ENCODE results near the gene NKD1.

NKD1 gene

GRCh38 chr16:50624449-50624970 lies 76.3 kb downstream of the NKD1 start:
- H3K27me3 Mint-ChIP-seq = peaks cover 1% of the 10 kb centered on the region
- H3K36me3 Mint-ChIP-seq = no peaks in the 10 kb centered on the region
- ATAC-seq (ENCODE audit: low read depth) (no peak), DNase-seq (ENCODE audit: low spot score in 2 of 2) (no peak)
- H3K9me3 Mint-ChIP-seq = no peaks in the 10 kb centered on the region
- peaks cover 12% of the 10 kb centered on the region for H3K4me1 Mint-ChIP-seq
- H3K27ac Mint-ChIP-seq = no peak overlapping the region
- no peak overlapping the region for H3K4me3 Mint-ChIP-seq

DNA sequence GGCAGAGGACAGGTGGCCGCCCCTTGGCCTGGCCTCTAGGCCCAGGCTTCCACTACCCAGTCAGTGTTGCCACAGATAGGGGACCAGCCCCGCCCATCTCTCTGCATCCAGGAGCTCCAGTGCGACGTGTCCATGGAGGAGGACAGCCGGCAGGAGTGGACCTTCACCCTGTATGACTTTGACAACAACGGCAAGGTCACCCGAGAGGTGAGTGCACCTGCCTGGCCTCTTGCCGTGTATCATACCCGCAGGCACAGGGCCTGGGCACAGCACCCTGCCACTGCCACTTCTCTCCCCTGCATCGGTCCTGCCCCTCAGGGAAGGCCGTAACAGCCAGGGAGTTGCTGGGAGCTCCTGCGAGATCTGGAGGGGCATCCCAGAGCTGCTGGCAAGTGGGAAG lies 77.2 kb downstream of the NKD1 start:
- peaks cover 12% of the 10 kb centered on the region for H3K4me1 Mint-ChIP-seq
- H3K9me3 Mint-ChIP-seq = no peaks in the 10 kb centered on the region
- peaks cover 1% of the 10 kb centered on the region for H3K27me3 Mint-ChIP-seq
- no peak for ATAC-seq (ENCODE audit: low read depth)
- no peaks in the 10 kb centered on the region for H3K36me3 Mint-ChIP-seq
- H3K27ac Mint-ChIP-seq = no peak overlapping the region
- no peak overlapping the region for H3K4me3 Mint-ChIP-seq
- DNase-seq (ENCODE audit: low spot score in 2 of 2) = no peak

DNA sequence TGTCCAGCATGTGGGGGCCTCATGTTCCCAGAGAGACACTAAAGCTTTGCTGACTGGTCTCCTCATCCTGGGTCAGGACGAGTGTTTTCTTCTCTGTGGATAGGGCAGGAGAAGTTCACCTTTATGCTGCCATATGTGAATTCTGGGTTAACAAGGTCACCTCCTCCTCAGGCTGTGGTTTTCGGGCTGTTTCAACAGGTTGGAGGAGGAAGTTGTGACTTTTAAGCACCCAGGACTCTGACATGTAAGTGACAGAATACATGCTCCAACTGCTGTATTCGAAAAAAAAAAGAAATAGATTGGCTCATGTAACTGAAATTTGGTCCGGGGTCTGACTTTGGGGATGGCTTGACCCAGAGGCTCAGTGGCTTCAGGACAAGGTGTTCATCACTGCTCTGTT lies 78.7 kb downstream of the NKD1 start:
- H3K27me3 Mint-ChIP-seq = peaks cover 3% of the 10 kb centered on the region
- peak overlapping the region; percentile 65 for H3K27ac Mint-ChIP-seq
- H3K9me3 Mint-ChIP-seq = no peaks in the 10 kb centered on the region
- H3K4me1 Mint-ChIP-seq = peaks cover 12% of the 10 kb centered on the region
- no peaks in the 10 kb centered on the region for H3K36me3 Mint-ChIP-seq
- DNase-seq (ENCODE audit: low spot score in 2 of 2) (no peak), ATAC-seq (ENCODE audit: low read depth) (peak; percentile 36)
- no peak overlapping the region for H3K4me3 Mint-ChIP-seq

DNA sequence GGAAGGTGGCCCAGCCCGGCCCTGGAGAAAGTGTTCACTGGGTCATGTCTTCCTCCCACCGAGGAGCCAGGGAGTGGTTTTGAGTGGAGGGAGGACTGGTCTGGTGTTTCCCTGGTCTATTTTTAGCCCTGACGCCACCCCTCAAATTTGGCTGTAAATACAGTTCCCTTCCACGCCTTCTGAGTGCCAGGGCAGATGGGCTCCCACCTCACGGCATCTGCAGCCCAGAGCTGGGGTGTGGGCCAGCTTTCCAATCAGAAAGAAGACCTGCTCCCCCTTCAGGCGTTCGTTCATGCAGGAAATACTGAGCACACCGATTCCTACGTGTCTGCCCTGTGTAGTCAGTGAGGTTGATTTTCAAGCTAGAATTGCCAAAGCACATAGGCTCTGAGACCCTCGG lies 79.2 kb downstream of the NKD1 start:
- Mint-ChIP-seq H3K27me3 (peaks cover 3% of the 10 kb centered on the region), H3K27ac (peak overlapping the region; percentile 65), H3K36me3 (no peaks in the 10 kb centered on the region), H3K4me3 (peak overlapping the region; percentile 65), H3K9me3 (no peaks in the 10 kb centered on the region), H3K4me1 (peaks cover 12% of the 10 kb centered on the region)
- ATAC-seq (ENCODE audit: low read depth) = peak; percentile 79
- peak; percentile 9 to 22 for DNase-seq (ENCODE audit: low spot score in 2 of 2)

- H3K36me3 Mint-ChIP-seq = no peaks in the 10 kb centered on the region
- H3K9me3 Mint-ChIP-seq = no peaks in the 10 kb centered on the region
- DNase-seq (ENCODE audit: low spot score in 2 of 2) (no peak), ATAC-seq (ENCODE audit: low read depth) (no peak)
- H3K4me3 Mint-ChIP-seq = no peak overlapping the region
- peaks cover 12% of the 10 kb centered on the region for H3K4me1 Mint-ChIP-seq
- no peak overlapping the region for H3K27ac Mint-ChIP-seq
- peaks cover 3% of the 10 kb centered on the region for H3K27me3 Mint-ChIP-seq
Observed at GRCh38 chr16:50628156-50628802, 80.1 kb downstream of the NKD1 start.

GRCh38 chr16:50629334-50629733 lies 81.1 kb downstream of the NKD1 start:
- ATAC-seq (ENCODE audit: low read depth) (no peak), DNase-seq (ENCODE audit: low spot score in 2 of 2) (no peak)
- H3K4me3 Mint-ChIP-seq = no peak overlapping the region
- H3K9me3 Mint-ChIP-seq = no peaks in the 10 kb centered on the region
- no peaks in the 10 kb centered on the region for H3K36me3 Mint-ChIP-seq
- H3K27me3 Mint-ChIP-seq = peaks cover 4% of the 10 kb centered on the region
- H3K27ac Mint-ChIP-seq = no peak overlapping the region
- peaks cover 12% of the 10 kb centered on the region for H3K4me1 Mint-ChIP-seq

DNA sequence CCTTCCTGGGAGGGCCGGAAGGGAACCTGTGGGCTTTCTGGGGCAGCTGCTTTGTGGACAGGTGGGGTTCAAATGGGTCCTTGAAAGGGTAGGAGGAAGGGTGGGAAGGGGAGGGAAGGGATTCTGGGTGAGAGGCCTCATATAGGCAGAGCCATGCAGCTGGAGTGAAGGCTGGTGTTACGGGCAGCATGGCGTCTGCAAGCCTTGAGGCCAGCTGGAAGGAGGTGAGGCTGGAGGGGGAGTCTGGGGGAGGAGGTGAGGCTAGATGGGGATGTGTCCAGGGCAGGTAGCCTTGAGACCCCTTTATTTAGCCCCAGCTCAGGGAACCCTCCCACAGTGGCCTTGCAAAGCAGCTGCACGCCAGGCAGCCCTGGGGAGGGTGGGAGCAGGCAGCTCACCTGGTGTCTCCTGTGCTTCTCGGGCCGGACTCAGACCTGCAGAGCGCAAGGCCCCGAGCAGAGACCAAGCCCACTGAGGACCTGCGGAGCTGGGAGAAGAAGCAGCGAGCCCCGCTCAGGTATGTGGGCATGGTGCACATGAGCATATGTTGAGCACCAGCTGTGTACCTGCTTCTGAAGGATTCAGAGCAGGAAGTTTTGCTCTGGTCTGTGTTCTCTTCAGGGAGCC lies 82.3 kb downstream of the NKD1 start:
- Mint-ChIP-seq H3K36me3 (no peaks in the 10 kb centered on the region), H3K4me1 (peaks cover 12% of the 10 kb centered on the region), H3K9me3 (no peaks in the 10 kb centered on the region), H3K27ac (no peak overlapping the region), H3K4me3 (no peak overlapping the region), H3K27me3 (peaks cover 5% of the 10 kb centered on the region)
- ATAC-seq (ENCODE audit: low read depth) (no peak), DNase-seq (ENCODE audit: low spot score in 2 of 2) (no peak)

DNA sequence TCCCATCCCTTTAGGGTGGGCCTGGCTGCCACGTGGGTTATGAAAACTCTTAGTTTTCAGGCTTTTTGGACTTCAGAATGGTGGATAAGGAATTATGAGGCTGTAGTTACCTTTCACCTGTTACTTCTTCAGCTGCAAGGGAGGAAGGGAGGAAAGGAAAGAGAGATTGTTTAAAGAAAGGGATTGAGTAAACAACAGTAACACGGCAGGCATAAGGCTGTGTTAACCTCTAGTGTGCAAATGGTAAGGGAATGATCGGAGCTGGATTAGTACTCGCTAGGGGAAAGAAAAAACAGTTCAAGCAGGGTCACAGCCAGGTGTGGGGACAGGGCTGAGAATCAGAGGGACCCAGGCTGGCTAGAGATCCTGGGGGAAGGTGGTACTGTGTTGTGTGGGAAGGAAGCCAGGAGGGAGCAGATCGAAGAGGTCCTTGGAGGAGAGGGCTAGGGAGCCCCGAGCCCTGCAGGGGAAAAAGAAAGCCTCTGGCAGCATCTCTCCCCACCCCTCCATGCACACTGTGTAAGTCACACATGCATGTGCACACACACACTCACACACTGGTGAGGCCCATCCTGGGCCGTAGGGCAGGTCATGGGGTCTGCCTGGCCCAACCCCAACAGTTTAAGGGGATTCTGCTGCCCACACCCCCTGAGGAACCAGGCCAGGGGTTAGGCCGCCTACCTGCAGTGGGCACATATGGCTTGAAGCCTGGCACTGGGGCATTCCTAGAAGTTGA lies 83.2 kb downstream of the NKD1 start:
- Mint-ChIP-seq H3K27me3 (peaks cover 4% of the 10 kb centered on the region), H3K36me3 (no peaks in the 10 kb centered on the region), H3K4me1 (peaks cover 15% of the 10 kb centered on the region), H3K9me3 (no peaks in the 10 kb centered on the region), H3K27ac (no peak overlapping the region), H3K4me3 (no peak overlapping the region)
- ATAC-seq (ENCODE audit: low read depth) (no peak), DNase-seq (ENCODE audit: low spot score in 2 of 2) (no peak)

DNA sequence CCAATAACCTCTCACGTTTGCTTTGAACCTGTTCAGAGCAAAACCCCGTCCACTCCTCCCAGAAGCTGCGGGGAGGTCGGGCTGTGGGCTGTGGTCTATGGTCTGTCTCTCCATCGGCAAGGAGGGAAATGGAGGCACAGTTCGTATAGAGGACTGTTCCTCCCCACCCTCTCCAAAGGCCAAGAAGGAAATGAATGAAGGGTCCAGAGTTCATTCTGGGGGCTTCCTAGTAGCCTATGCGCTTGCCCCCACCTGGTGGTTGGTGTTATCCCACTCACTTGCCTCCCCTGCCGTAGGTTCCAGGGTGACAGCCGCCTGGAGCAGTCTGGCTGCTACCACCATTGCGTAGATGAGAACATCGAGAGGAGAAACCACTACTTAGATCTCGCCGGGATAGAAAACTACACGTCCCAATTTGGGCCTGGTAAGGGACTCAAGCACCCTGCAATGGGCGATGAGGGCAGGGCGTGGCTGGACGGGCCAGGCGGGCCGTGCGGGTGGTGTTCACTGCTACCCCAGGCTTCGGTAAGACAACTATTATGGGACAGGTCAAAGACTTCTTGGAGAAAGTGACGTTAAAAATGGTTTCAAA lies 83.9 kb downstream of the NKD1 start:
- DNase-seq (ENCODE audit: low spot score in 2 of 2) (no peak), ATAC-seq (ENCODE audit: low read depth) (no peak)
- Mint-ChIP-seq H3K4me1 (peaks cover 10% of the 10 kb centered on the region), H3K36me3 (no peaks in the 10 kb centered on the region), H3K4me3 (no peak overlapping the region), H3K27me3 (peaks cover 4% of the 10 kb centered on the region), H3K27ac (no peak overlapping the region), H3K9me3 (no peaks in the 10 kb centered on the region)

DNA sequence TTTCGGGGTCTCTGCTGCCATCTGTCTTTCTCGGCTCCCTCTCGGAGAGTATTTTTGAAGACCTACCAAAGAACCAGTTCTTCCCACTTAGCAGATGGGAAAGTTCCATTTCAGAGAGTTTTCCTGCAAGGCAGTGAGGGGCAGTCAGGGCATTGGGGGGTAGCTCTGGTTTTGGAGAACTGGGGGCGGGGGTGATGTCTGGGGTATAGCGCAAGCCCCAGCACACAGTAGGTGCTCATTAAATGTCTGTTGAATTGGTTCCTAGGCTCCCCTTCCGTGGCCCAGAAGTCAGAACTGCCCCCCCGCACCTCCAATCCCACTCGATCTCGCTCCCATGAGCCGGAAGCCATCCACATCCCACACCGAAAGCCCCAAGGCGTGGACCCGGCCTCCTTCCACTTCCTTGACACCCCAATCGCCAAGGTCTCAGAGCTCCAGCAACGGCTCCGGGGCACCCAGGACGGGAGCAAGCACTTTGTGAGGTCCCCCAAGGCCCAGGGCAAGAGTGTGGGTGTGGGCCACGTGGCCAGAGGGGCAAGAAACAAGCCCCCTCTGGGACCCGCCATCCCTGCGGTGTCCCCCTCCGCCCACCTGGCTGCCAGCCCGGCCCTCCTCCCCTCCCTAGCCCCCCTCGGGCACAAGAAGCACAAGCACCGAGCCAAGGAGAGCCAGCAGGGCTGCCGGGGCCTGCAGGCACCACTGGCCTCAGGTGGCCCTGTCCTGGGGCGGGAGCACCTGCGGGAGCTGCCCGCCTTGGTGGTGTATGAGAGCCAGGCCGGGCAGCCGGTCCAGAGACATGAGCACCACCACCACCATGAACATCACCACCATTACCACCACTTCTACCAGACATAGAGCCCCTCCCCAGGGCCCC lies 85.0 kb downstream of the NKD1 start:
- no peaks in the 10 kb centered on the region for H3K9me3 Mint-ChIP-seq
- peaks cover 3% of the 10 kb centered on the region for H3K4me1 Mint-ChIP-seq
- no peaks in the 10 kb centered on the region for H3K36me3 Mint-ChIP-seq
- no peak for ATAC-seq (ENCODE audit: low read depth)
- peaks cover 4% of the 10 kb centered on the region for H3K27me3 Mint-ChIP-seq
- no peak overlapping the region for H3K4me3 Mint-ChIP-seq
- no peak for DNase-seq (ENCODE audit: low spot score in 2 of 2)
- H3K27ac Mint-ChIP-seq = no peak overlapping the region

DNA sequence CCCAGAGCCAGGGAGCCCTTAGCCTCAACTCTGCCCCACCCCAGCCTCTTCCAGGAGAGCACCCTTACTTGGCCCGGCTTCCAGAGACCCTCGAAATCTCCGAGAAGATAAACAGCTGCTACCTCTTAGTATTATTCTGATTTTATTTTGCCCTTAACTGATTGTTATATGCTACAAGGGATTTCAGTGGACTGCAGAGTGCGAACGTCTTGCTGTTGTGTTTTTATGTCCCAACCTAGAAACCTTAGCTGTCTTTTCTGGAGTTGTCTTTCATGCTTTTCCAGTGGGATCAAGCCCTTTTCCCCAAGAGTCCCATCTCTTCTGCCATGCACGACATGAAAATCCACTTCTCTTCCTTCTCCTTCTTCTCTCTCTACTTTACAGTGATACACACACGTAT lies 85.9 kb downstream of the NKD1 start:
- ATAC-seq (ENCODE audit: low read depth) (no peak), DNase-seq (ENCODE audit: low spot score in 2 of 2) (no peak)
- Mint-ChIP-seq H3K36me3 (no peaks in the 10 kb centered on the region), H3K4me1 (peaks cover 3% of the 10 kb centered on the region), H3K4me3 (no peak overlapping the region), H3K27ac (no peak overlapping the region), H3K27me3 (peaks cover 4% of the 10 kb centered on the region), H3K9me3 (no peaks in the 10 kb centered on the region)

GRCh38 chr16:50634947-50635346 lies 86.8 kb downstream of the NKD1 start:
- Mint-ChIP-seq H3K4me3 (no peak overlapping the region), H3K9me3 (no peaks in the 10 kb centered on the region), H3K27ac (no peak overlapping the region), H3K4me1 (peaks cover 3% of the 10 kb centered on the region), H3K36me3 (no peaks in the 10 kb centered on the region), H3K27me3 (peaks cover 4% of the 10 kb centered on the region)
- DNase-seq (ENCODE audit: low spot score in 2 of 2) = no peak
- no peak for ATAC-seq (ENCODE audit: low read depth)

- no peaks in the 10 kb centered on the region for H3K36me3 Mint-ChIP-seq
- H3K4me3 Mint-ChIP-seq = no peak overlapping the region
- H3K27me3 Mint-ChIP-seq = peaks cover 6% of the 10 kb centered on the region
- H3K27ac Mint-ChIP-seq = no peak overlapping the region
- ATAC-seq (ENCODE audit: low read depth) = no peak
- no peak for DNase-seq (ENCODE audit: low spot score in 2 of 2)
- no peaks in the 10 kb centered on the region for H3K9me3 Mint-ChIP-seq
- peaks cover 3% of the 10 kb centered on the region for H3K4me1 Mint-ChIP-seq
Observed at GRCh38 chr16:50635505-50636392, 87.6 kb downstream of the NKD1 start.

All from memory B cell (primary cell).